B cell (primary cell): ENCODE results near the gene SLC25A18. TPM values are rescaled to one million over a fixed set of nuclear protein-coding genes. Genes with fewer than 3 reads are reported as not detected.

ENCODE experiments used
- ATAC-seq: fragments of 200-7000 bp; cut with Tn5 transposase; one replicate; pipeline ENCODE4 v1.10.0; 2021; ENCODE audit warnings: low read depth, mild to moderate bottlenecking, moderate number of reproducible peaks, moderate library complexity
- CTCF ChIA-PET: fragments of 350-600 bp; sonication (Branson Sonifier 250); formaldehyde crosslinking; loops from one replicate; lab custom pipeline; 2021; ENCODE audit warnings: antibody characterized with exemption, inconsistent platforms; lab: Charles Lee
- POLR2A ChIA-PET: fragments of 350-600 bp; sonication (Branson Sonifier 250); formaldehyde crosslinking; loops from one replicate; lab custom pipeline; 2021; ENCODE audit warnings: antibody characterized with exemption; lab: Charles Lee
- DNase-seq: peaks from one replicate; pipeline ENCODE4 v3.0.0; 2013
- H2AFZ ChIP-seq: 2 replicates; pipeline ENCODE4 v1.6.1; 2012; ENCODE audit warnings: mild to moderate bottlenecking, low read depth, low read length; ENCODE audit not compliant: insufficient read depth, poor library complexity, severe bottlenecking
- H3K27ac ChIP-seq, 2 donors: 1 replicate in 1 of 2; 2 replicates in 1 of 2; pipeline ENCODE4 v1.5.1; 2012 to 2013; ENCODE audit warnings: low read length in 2 of 2, mild to moderate bottlenecking in 2 of 2, moderate library complexity in 1 of 2
- H3K27me3 ChIP-seq, 4 experiments: fragments of 200-600 bp in 1 of 4; sonication (generic) in 1 of 4; replicated peaks in 1 of 4; 1 replicate in 2 of 4; 2 replicates in 2 of 4; pipeline versions ENCODE4 v1.6.1 to v1.7.0; 2013 to 2016; ENCODE audit warnings: low read length in 3 of 4, mild to moderate bottlenecking in 2 of 4, mixed read lengths in 1 of 4, moderate library complexity in 1 of 4; ENCODE audit not compliant: insufficient read depth in 4 of 4, control insufficient read depth in 3 of 4; ENCODE audit errors: control extremely low read depth in 1 of 4
- H3K36me3 ChIP-seq, 2 experiments: replicated peaks in 1 of 2; 1 replicate in 1 of 2; 2 replicates in 1 of 2; pipeline versions ENCODE4 v1.6.1 to v1.7.1; 2013; ENCODE audit warnings: low read length in 1 of 2; ENCODE audit not compliant: insufficient read depth in 2 of 2, control insufficient read depth in 1 of 2; ENCODE audit errors: control extremely low read depth in 1 of 2, extremely low read depth in 1 of 2
- H3K4me1 ChIP-seq, 2 donors: fragments of 200-600 bp in 1 of 2; sonication (generic) in 1 of 2; 1 replicate in 1 of 2; 2 replicates in 1 of 2; pipeline versions ENCODE4 v1.5.1 to v1.6.1; 2013 to 2017; ENCODE audit warnings: low read length in 2 of 2; ENCODE audit not compliant: control insufficient read depth in 2 of 2, insufficient read depth in 2 of 2
- H3K4me2 ChIP-seq: replicated peaks from 2 replicates; pipeline ENCODE3; 2012; ENCODE audit warnings: mild to moderate bottlenecking, low read depth, low read length; ENCODE audit not compliant: poor library complexity, severe bottlenecking
- H3K4me3 ChIP-seq, 5 experiments: fragments of 200-600 bp in 1 of 5; sonication (generic) in 1 of 5; 1 replicate in 3 of 5; 2 replicates in 2 of 5; pipeline versions ENCODE4 v1.5.1 to v1.7.0; 2011 to 2016; ENCODE audit warnings: low read length in 4 of 5, mild to moderate bottlenecking in 4 of 5, low read depth in 2 of 5, control low read depth in 1 of 5, moderate library complexity in 1 of 5; ENCODE audit not compliant: insufficient read depth in 1 of 5; ENCODE audit errors: control extremely low read depth in 1 of 5, extremely low read depth in 1 of 5
- H3K79me2 ChIP-seq: fragments of 200-600 bp; sonication (generic); one replicate; pipeline ENCODE4 v1.6.0; 2016; ENCODE audit warnings: low read length; ENCODE audit not compliant: control insufficient read depth, insufficient read depth
- H3K9ac ChIP-seq: fragments of 200-600 bp; sonication (generic); 2 replicates; pipeline ENCODE4 v1.6.1; 2017; ENCODE audit warnings: mild to moderate bottlenecking, low read length, moderate library complexity
- H3K9me3 ChIP-seq, 3 donors: one replicate each; pipeline versions ENCODE4 v1.6.1 to v1.7.1; 2013; ENCODE audit warnings: low read length in 2 of 3; ENCODE audit not compliant: control insufficient read depth in 2 of 3, insufficient read depth in 1 of 3; ENCODE audit errors: control extremely low read depth in 1 of 3
- H4K20me1 ChIP-seq: 2 replicates; pipeline ENCODE4 v1.6.0; 2012; ENCODE audit warnings: mild to moderate bottlenecking, low read length; ENCODE audit not compliant: insufficient read depth, control insufficient read depth, poor library complexity, severe bottlenecking
- H3K27ac Mint-ChIP-seq: one replicate; pipeline ENCODE4 v1.8.0; 2021; ENCODE audit warnings: mixed read lengths
- H3K27me3 Mint-ChIP-seq: one replicate; pipeline ENCODE4 v1.8.0; 2021; ENCODE audit warnings: mixed read lengths
- H3K4me1 Mint-ChIP-seq: one replicate; pipeline ENCODE4 v1.8.0; 2021; ENCODE audit warnings: mixed read lengths
- H3K4me3 Mint-ChIP-seq: one replicate; pipeline ENCODE4 v1.8.0; 2021; ENCODE audit warnings: mixed read lengths
- H3K9me3 Mint-ChIP-seq: one replicate; pipeline ENCODE4 v1.8.0; 2022; ENCODE audit warnings: mixed read lengths; ENCODE audit not compliant: insufficient read depth
- EZH2 ChIP-seq: IDR thresholded peaks from 2 replicates; pipeline ENCODE4 v1.6.1; 2012; ENCODE audit warnings: borderline replicate concordance, low read depth, mild to moderate bottlenecking, moderate library complexity, low read length; ENCODE audit not compliant: insufficient read depth, poor library complexity, severe bottlenecking
- WGBS: methylation state at CpG from one replicate; pipeline ENCODE4 v1.1.5; 2013; ENCODE audit warnings: missing lambda C conversion rate; ENCODE audit not compliant: insufficient coverage; 5-methylcytosine and 5-hydroxymethylcytosine counted together
- intact Hi-C: fragments of 100-400 bp; cut with micrococcal nuclease; formaldehyde crosslinking; loops from one replicate; pipeline ENCODE4 v1.10.0; 2022
- polyA plus RNA-seq: library from polyadenylated mRNA; depleted of rRNA; stranded (reverse); fragments of >200 nt; gene quantifications from 2 replicates; pipeline ENCODE4 v1.2.3, GENCODE V29; 2012
- total RNA-seq, 2 donors: library from RNA; stranded (reverse); fragments of 120-200 nt in 1 of 2; gene quantifications; 1 replicate in 1 of 2; 2 replicates in 1 of 2; pipeline versions ENCODE4 v1.2.3 to v1.2.4, GENCODE V29; 2013 to 2022
- TF ChIP-seq, protein P1 (sequence below): fragments of 200-600 bp; IDR thresholded peaks from one replicate; pipeline ENCODE4 v1.8.0; 2022; ENCODE audit warnings: antibody characterized with exemption, mild to moderate bottlenecking

Gene SLC25A18
- total and polyA plus RNA-seq, 2 donors (not counting 1 experiment from before 2014, with no cell fraction given), result not detected

DNA sequence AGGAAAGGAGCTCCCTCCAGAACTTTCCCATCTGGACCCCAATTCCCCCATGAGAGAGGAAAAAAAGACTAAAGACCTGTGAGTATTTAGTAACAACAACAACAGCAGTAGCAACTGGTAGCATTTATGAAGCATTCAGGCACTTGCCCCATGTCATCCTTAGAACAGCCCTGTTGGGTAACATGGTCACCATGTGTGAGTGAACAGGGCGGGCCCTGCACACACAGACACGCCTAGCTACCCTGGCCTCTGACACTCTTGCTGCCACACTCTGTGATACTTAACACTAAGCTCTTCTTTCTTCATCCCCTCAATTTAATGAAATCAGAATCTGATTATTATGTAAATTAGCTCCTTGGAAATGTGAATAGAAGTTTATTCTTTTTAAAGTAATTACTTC, 26.1 kb upstream of the SLC25A18 start:
- no peak for DNase-seq
- H3K9me3 Mint-ChIP-seq, result no peaks in the 10 kb centered on the region
- intact Hi-C loops, result no loop called here
- no peaks in the 10 kb centered on the region for H4K20me1 ChIP-seq
- H3K9me3 ChIP-seq, result no peaks in the 10 kb centered on the region
- H3K27me3 Mint-ChIP-seq, result peaks cover 9% of the 10 kb centered on the region
- H3K27me3 ChIP-seq, result no peaks in the 10 kb centered on the region
- WGBS, result no CpG with 5 or more reads among the region's 2 CpGs
- H3K4me3 Mint-ChIP-seq, result no peak overlapping the region
- TF ChIP-seq, protein P1, sequence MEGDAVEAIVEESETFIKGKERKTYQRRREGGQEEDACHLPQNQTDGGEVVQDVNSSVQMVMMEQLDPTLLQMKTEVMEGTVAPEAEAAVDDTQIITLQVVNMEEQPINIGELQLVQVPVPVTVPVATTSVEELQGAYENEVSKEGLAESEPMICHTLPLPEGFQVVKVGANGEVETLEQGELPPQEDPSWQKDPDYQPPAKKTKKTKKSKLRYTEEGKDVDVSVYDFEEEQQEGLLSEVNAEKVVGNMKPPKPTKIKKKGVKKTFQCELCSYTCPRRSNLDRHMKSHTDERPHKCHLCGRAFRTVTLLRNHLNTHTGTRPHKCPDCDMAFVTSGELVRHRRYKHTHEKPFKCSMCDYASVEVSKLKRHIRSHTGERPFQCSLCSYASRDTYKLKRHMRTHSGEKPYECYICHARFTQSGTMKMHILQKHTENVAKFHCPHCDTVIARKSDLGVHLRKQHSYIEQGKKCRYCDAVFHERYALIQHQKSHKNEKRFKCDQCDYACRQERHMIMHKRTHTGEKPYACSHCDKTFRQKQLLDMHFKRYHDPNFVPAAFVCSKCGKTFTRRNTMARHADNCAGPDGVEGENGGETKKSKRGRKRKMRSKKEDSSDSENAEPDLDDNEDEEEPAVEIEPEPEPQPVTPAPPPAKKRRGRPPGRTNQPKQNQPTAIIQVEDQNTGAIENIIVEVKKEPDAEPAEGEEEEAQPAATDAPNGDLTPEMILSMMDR, result no peak
- no peak for TF ChIP-seq EZH2
- no peaks in the 10 kb centered on the region for H3K36me3 ChIP-seq
- H3K4me3 ChIP-seq, result no peak overlapping the region
- no peak for ATAC-seq
- no peak overlapping the region for H3K27ac ChIP-seq
- H2AFZ ChIP-seq, result no peak overlapping the region
- ChIA-PET CTCF (interaction anchor here (0.6 to 2.0 kb wide), 3 partner anchors 17 to 463 kb away, joined by 3 to 7 read pairs (median 3); no protein-coding TSS in a partner anchor), POLR2A (interaction anchor here (0.5 kb wide), 1 partner anchor 57 kb away, joined by 4 read pairs; no protein-coding TSS in a partner anchor)
- no peak overlapping the region for H3K4me2 ChIP-seq
- H3K9ac ChIP-seq, result no peak overlapping the region
- no peak overlapping the region for H3K27ac Mint-ChIP-seq
- no peaks in the 10 kb centered on the region for H3K4me1 Mint-ChIP-seq
- no peaks in the 10 kb centered on the region for H3K79me2 ChIP-seq
- no peaks in the 10 kb centered on the region for H3K4me1 ChIP-seq

DNA sequence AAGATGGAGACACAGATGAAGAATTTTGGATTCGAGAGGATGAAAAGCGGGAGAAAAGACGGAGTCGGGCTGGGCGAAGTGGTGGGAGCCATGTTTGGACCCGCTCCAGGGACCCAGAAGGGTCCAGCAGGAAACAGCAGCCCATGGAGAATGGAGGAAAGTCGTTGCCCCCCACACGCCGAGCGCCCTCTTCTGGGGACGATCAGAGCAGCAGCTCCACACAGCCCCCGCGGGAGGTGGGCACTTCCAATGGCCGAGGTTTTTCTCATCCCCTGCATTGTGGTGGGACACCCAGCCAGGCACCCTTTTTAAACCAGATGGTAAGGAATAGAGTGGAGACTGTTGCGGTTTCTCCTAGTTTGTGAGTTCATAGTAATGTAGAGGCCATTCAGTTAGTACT, 22.8 kb upstream of the SLC25A18 start:
- ChIA-PET POLR2A (no interaction called here), CTCF (no interaction called here)
- no peak for TF ChIP-seq EZH2
- TF ChIP-seq, protein P1, result no peak
- DNase-seq (no peak), ATAC-seq (no peak)
- Histone ChIP-seq H3K4me3 (no peak overlapping the region), H3K27me3 (no peaks in the 10 kb centered on the region), H3K9ac (no peak overlapping the region), H3K27ac (no peak overlapping the region), H3K4me1 (no peaks in the 10 kb centered on the region), H3K79me2 (no peaks in the 10 kb centered on the region), H3K4me2 (no peak overlapping the region), H4K20me1 (no peaks in the 10 kb centered on the region), H3K9me3 (no peaks in the 10 kb centered on the region), H3K36me3 (no peaks in the 10 kb centered on the region), H2AFZ (no peak overlapping the region)
- no peak overlapping the region for H3K27ac Mint-ChIP-seq
- H3K4me1 Mint-ChIP-seq, result no peaks in the 10 kb centered on the region
- no peaks in the 10 kb centered on the region for H3K9me3 Mint-ChIP-seq
- peaks cover 5% of the 10 kb centered on the region for H3K27me3 Mint-ChIP-seq
- intact Hi-C loops, result no loop called here
- 95% methylated on average over 15 of the region's 15 CpGs for WGBS
- no peak overlapping the region for H3K4me3 Mint-ChIP-seq
